Fibroblast of skin of right biceps (primary cell): Measurements from ENCODE around the gene PTPRN2.
"Not testable (repeated sequence)": the region's sequence is repeated elsewhere in the genome, so short reads cannot be mapped to it uniquely, and the experiment has no call there.

ENCODE experiments used
- DNase-seq: peaks from one replicate; pipeline ENCODE4 v3.0.0-alpha.2; 2013

The PTPRN2 gene

DNA sequence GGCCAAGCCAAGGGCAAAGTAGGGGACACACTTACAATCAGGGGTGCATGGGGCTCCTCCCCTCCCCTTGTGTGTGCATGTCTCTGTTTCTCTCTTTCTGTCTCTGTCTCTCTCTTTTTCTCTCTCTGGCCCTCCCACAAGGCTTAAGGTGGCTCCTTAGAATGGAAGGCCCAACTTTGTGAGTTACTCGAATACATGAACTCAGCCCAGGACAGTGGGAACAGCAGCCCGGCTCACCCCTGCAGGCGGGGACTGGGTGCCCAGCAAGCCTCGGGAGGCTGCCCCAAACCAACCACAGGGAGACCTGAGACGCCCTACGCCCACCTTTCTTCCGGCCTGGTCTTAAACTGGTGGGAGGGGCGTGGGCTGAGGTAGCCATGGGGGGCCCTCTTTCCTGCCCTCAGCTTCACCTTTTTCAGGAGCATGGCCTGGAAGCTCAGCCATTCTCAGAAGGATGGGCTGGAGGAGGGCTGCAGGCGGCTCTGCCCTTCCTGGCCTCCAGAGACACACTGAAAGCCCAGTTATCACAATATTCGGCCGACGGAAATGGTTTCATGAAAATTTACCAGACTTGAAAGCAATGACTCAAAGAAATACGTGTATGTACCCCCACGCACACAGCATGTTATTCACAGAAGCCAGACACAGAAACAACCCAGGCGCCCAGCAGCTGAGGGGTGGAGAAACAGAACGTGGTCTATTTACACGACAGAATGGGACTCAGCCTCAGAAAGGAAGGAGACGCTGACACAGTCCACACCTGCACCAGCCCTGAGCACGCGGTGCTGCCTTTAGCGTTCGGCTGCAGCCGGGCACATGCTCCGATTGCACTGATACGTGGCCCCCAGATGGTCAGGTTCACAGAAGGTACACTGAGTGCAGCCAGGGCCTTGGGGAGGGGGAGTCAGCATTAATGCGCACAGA, 229.5 kb downstream of the PTPRN2 start:
- DNase-seq = no peak

DNA sequence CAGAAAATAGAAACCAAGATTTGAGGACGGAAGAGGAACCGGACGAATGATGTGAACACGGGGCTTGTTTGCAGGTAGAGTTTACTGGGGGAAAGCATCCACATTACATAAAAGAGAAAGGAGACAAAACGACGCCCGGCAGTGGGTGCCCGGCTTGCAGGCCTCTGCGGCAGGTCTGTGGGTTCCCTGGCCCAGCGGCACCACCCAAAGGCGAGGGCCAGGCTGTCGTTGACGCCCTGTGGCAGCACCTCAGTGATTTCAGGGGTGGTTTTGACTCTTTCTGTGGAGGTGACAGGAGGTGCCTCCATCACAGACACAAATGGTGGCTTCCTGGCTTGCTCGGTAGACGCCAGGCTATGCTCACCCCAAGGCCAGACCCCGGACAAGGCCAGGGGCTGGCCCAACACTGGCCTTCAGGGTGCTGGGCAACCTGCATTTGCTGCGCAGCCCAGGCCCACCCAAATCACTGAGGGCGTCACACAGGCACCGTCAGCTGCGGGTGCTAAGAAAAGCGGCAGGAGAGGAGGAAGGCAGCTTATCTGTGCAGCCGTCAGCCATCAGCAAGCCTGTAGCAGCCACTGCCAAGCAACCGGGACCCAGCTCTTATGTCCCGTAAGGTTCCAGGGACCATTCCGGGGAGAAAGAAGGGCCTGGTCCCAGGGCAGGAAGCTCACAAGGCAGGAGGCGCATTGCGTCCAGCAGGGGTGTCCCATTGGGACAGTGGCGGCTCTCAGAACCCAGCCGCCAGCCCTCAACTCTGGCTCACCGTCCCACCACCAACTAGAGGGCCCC, 230.3 kb downstream of the PTPRN2 start:
- DNase-seq = no peak

GRCh38 chr7:158356454-158356853, 231.2 kb downstream of the PTPRN2 start:
- no peak for DNase-seq

DNA sequence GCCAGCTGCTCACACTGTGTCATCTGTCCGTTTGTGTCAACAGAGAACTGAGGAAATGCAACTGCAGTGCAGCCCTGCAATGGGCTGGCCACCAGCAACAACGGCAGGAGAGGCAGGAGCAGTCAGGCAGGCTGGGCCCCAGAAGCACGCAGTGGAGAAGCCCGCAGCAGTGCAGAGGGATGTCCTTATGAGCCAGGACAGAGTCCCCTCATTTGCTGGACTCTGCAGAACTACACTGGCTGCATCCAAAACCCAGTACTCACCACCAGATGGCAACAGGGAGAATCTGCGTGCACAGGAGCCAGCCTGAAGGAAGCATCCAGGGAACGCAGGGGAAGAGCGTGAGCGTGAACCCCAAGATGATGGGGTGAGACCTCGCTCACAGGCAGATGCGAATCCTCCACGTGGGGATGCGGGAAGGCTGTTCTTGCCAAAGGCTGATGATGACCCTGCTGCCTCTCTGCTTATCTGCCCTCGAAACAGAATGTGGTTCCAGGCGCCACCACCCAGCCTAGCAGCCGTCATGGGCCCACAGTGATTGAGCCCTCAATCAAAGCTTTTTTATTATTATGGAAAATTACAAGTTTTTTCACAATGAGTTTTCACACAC, 232.1 kb downstream of the PTPRN2 start:
- DNase-seq = no peak

DNA sequence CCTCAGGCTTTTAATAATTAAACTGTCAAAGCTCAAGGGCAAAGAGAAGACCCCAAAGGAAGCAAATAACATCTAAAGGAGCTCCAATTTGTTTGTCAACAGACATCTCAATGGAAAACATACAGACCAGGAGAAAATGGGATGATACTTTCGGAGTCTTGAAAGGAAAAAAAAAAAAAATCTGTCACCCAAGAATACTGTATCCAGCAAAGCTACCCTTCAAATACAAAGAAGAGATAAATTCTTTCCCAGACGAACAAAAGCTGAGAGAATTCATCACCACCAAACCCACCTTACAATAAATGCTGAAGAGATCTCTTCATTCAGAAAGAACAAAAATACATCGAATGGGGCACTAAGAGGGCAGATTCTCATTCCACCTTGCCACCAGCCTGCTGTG, 232.8 kb downstream of the PTPRN2 start:
- DNase-seq = no peak

DNA sequence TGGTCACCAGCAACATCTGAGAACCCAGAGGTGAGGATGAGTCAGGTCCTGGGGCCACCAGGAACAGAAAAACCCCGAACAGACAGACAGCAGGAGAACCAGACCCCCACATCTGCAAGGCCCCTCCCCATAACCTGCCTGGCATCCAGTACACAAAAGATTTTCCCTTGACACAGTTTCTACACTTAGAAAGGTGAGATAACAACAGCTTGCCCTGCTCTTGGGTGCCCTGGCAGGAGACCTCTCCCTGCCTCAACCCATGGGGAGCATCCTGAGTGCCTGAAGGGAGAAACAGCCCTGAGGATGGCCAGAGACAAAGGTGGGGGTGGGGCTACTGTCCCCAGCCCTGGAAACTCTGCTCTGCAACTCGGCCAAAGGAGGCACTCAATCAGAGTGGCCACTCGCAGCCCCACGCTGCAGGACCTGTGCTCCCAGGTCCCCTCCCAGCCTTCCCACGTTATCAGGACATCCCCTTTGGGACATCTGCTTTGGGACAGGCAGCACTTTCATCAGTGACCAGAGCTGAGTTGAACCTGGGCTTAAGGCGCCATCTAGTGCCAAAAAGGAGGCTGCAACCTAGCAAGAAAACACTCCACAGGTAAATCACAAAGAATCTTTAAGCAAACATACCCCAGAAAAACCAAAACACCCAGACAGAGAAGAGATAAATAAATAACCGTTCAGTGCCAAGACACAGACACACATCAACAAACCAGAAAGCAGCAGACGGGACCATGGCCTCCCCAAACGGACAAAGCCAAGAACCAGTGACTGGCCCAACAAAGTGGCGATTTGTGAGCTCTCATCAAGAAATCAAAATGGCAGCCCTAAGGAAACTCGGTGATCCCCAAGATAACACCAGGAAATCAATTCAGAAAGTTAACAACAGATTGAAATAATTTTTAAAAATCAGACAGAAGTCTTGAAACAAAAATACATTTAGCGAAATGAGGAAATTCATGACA, 233.7 kb downstream of the PTPRN2 start:
- no peak for DNase-seq

GRCh38 chr7:158351899-158352729, 235.5 kb downstream of the PTPRN2 start:
- not testable (repeated sequence) for DNase-seq

DNA sequence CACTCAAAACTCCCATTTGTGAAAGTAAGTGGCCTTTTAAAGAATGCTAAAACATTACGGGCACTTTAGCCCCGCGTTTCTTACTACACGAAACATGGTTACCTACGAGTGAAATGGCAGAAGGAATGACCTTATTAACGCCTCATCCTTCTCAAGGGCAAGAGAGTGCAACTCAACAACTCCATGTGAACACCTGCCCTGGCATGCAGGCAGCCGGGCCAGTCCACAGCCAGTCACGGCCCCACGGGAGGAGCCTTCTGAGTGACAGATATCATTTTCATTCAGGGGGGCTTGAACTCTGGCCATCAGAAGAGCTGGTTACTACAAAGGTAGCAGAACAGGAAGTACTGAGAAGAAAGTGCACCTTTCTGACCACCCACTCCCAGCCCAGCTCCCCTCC, 236.1 kb downstream of the PTPRN2 start:
- no peak for DNase-seq

GRCh38 chr7:158351051-158351450, 236.6 kb downstream of the PTPRN2 start:
- DNase-seq = no peak

GRCh38 chr7:158350166-158350900, 237.3 kb downstream of the PTPRN2 start:
- no peak for DNase-seq

DNA sequence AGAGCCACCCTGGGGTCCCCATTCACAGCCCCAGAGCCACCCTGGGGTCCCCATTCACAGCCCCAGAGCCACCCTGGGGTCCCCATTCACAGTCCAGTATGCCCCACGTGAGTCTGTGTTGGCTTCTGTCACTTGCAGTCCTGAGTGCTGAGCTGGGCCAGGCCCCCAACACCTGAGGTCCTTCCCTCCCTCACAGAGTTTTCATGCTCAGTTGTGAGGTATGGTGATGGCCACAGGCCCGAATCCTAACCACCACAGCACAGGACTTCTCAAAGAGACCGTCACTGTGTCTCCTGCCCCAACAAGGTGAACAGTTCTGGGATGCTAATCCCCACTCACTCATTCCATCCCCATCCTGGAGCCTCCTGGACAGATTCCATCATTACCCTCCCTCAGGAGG, 239.2 kb downstream of the PTPRN2 start:
- DNase-seq = no peak

DNA sequence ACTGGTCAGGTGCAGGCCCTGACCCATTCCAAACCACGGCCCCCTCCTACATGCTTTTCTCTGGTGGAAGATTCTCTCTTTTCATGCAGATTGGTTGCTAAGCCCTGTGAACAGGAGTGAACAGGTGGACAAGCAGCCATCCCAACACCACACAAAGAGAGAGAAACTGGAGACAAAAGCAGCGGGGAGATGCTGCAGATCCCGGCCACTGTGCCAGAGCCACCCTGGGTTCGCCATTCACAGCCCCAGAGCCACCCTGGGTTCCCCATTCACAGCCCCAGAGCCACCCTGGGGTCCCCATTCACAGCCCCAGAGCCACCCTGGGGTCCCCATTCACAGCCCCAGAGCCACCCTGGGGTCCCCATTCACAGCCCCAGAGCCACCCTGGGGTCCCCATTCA, 239.6 kb downstream of the PTPRN2 start:
- not testable (repeated sequence) for DNase-seq

GRCh38 chr7:158345731-158346130, 241.9 kb downstream of the PTPRN2 start:
- no peak for DNase-seq

DNA sequence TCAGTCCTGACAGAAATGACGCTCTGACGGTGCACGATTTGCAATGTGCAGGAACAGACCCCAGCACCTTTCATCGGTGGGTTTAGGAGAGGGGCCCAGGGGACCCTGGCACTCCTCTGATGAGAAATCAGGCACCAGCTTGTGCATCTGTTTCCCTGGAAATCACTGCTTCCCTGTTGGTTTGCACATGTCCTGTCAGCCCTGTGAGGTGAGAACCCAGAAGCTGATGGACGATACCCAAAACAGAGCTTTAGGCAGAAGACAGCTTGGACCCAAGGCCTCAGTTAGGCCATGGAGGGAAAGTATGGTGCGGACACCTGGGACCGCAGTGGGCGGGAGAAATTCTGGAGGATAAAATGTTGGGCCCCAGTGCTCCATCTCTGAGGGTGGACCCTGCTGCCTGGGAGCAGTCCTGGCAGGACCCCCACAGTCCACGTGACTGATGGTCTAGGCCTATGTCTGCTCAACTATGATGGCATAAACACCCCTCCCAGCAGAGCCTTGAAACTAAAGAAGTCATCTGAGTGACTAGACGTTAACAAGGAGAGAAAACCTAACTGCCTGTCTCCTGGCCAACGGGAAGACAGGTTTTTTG, 242.8 kb downstream of the PTPRN2 start:
- DNase-seq = no peak

DNA sequence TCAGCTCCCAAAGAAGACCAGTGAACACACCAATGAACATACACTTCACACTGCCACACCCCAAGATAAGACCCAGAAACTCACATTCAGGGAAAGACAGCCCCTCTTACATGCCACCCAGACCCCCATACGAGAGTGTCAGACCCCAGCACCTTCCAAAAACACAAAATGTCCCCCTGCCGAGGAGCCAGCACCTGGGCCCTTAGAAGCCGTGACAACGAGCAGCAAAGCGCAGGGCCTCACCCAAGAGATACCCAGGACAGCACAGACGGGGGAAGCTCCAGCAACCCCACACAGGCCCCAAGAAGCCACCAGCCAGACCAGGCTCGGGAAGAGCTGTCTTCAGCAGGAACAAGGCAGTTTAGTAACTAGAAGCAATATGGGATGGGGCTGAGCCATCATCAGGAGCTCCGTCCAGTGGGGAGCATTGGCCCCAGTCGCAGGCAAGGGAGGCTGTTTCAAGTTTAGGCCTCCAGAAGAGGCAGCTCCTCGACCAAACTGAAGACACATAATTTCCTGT, 243.6 kb downstream of the PTPRN2 start:
- no peak for DNase-seq

DNA sequence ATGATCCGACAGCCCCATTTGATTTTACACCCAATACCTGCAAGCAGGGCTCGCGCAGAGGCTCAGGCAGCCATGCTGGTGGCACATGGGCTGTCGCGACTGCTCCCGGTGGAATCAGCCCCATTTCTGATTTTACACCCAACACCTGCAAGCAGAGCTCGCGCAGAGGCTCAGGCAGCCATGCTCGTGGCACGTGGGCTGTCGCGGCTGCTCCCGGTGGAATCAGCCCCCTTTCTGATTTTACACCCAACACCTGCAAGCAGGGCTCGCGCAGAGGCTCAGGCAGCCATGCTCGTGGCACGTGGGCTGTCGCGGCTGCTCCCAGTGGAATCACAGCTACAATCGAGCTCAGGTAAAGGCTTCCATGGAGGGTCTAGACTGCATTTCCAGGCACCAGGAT, 244.1 kb downstream of the PTPRN2 start:
- DNase-seq = no peak

- not testable (repeated sequence) for DNase-seq
These were observed 246.5 kb downstream of the PTPRN2 start for GRCh38 chr7:158341097-158341496.

- not testable (repeated sequence) for DNase-seq
These were observed 250.7 kb downstream of the PTPRN2 start for GRCh38 chr7:158336952-158337351.

DNA sequence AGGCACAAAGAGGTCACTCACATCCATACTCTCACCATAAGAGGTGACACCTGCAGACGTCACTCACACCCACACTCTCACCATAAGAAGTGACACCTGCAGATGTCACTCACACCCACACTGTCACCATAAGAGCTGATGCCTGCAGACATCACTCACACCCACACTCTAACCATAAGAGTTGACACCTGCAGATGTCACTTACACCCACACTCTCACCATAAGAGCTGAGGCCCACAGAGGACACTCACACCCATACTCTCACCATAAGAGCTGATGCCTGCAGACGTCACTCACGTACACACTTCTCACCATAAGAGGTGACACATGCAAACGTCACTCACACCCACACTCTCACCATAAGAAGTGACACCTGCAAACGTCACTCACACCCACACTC, 255.1 kb downstream of the PTPRN2 start:
- DNase-seq = not testable (repeated sequence)
